Omental fat pad (tissue), 4 donors: Measurements from ENCODE around the gene ZFP90. TPM values are rescaled to one million over a fixed set of nuclear protein-coding genes. Genes with fewer than 3 reads are reported as not detected.

ENCODE experiments used
- ATAC-seq: fragments of 150-250 bp; one replicate; pipeline ENCODE4 v1.9.1; 2016; ENCODE audit warnings: mild to moderate bottlenecking, moderate library complexity; ENCODE audit not compliant: low FRiP score
- DNase-seq: peaks from one replicate; pipeline ENCODE4 v3.0.0-alpha.2; 2019; ENCODE audit warnings: low spot score
- small RNA-seq: library from RNA; depleted of rRNA; stranded (forward); fragments of <200 nt; gene quantifications from one replicate; pipeline ENCODE3, GENCODE V24; 2016
- total RNA-seq, 4 donors: library from RNA; depleted of rRNA; stranded (reverse); fragments of >200 nt; gene quantifications; one replicate each; pipeline ENCODE4 v1.1.0, GENCODE V29; 2016
- TF ChIP-seq, protein P1 (sequence below), 3 donors: fragments of 450-650 bp; IDR thresholded peaks; one replicate each; pipeline ENCODE4 v1.5.1; 2016 to 2017; ENCODE audit warnings: antibody characterized with exemption in 3 of 3, mild to moderate bottlenecking in 3 of 3, moderate library complexity in 2 of 3

ZFP90 gene
- total RNA-seq, 4 donors from 2014 or later: 12.8 to 44.1 (median 18.3) TPM

DNA sequence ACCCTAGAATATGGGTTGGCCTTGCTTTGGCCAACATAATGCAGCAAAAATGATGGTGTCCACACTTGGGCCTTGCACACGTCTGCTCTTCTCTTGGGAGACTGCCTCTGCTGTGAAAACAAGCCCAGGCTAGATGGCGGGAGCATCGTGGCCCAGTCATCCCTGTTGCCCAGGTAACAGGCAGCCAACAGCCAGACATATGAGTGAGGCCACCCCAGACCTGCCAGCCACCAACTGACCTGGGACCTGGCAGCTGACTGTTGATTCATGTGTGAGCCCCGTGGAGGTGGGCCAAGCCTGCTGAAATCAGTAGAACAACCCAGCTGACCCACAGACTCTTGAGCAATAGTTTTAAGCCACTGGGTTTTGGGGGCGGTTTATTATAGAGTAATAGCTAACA, 66.7 kb downstream of the ZFP90 start:
- no peak for ATAC-seq
- TF ChIP-seq, protein P1, sequence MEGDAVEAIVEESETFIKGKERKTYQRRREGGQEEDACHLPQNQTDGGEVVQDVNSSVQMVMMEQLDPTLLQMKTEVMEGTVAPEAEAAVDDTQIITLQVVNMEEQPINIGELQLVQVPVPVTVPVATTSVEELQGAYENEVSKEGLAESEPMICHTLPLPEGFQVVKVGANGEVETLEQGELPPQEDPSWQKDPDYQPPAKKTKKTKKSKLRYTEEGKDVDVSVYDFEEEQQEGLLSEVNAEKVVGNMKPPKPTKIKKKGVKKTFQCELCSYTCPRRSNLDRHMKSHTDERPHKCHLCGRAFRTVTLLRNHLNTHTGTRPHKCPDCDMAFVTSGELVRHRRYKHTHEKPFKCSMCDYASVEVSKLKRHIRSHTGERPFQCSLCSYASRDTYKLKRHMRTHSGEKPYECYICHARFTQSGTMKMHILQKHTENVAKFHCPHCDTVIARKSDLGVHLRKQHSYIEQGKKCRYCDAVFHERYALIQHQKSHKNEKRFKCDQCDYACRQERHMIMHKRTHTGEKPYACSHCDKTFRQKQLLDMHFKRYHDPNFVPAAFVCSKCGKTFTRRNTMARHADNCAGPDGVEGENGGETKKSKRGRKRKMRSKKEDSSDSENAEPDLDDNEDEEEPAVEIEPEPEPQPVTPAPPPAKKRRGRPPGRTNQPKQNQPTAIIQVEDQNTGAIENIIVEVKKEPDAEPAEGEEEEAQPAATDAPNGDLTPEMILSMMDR (IDR thresholded peaks at IDR 0.05): no peak

DNA sequence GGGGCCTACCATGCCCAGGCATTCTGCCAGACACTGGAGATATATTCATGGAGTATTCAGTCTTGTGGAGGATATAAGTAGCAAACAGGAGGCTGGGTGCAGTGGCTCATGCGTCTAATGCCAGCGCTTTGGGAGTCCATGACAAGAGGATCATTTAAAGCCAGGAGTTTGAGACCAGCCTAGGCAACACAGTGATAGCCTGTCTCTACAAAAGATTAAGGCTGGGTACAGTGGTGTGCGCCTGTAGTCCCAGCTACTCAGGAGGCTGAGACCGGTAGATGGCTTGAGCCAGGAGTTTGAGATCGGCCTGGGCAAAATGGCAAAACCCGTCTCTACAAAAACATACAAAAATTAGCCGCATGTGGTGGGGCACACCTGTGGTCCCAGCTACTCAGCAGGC, 68.4 kb downstream of the ZFP90 start:
- TF ChIP-seq, protein P1 (IDR thresholded peaks at IDR 0.05): no peak
- ATAC-seq: no peak
- no peak for DNase-seq

More for the DNA sequence above, 66.7 kb downstream of the ZFP90 start:
- DNase-seq: no peak

DNA sequence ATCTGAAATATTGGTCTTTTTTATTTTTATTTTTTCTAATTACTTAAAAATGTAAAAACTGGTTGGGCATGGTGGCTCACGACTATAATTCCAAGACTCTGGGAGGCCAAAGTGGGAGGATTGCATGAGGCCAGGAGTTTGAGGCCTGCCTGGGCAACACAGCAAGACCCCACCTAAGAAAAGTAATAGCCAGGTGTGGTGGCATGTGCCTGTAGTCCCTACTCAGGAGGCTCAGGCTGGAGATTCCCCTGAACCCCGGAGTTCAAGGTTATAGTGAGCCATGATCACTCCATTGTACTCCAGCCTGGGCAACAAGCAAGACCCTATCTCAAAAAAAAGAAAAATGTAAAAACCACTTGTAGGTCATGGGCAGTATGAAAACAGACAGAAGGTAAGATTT, 69.2 kb downstream of the ZFP90 start:
- TF ChIP-seq, protein P1 (IDR thresholded peaks at IDR 0.05): no peak
- DNase-seq: no peak
- ATAC-seq: no peak

DNA sequence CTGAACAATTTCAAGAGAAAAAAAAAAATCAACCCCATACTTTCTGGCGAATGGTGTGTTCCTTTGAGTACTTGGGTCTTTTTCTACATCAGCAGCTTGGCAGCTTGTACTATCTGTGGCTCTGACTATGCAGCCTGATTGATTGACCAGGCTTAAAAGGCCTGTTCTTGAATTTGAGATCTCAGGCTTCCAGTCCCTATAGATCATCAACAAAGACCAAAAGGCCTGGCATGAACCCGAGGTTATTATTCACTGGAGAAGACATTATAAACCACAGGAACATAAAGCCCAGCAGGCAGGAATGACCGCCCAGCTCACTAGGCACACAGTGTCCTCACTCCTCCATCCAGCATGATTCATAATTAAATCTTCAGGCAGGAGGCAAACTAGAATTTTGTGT, 73.9 kb downstream of the ZFP90 start:
- TF ChIP-seq, protein P1 (IDR thresholded peaks at IDR 0.05): no peak
- no peak for ATAC-seq
- DNase-seq: no peak

DNA sequence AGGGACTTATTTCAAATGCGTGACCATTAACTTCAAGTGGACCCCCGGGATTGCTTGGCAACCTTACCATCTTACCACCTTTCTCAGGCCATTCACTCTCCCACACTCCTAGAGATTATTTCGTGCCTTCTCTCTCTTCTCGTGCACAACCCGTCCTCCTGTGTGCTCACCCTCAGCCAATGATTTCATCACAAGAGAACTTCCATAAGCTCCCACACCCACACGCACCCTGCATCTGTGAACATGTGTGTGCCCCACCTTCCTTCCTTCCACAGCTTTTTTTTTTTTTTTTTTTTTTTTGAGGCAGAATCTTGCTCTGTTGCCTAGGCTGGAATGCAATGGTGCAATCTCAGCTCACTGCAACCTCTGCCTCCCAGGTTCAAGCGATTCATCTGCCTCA, 78.6 kb downstream of the ZFP90 start:
- TF ChIP-seq, protein P1 (IDR thresholded peaks at IDR 0.05): no peak
- no peak for ATAC-seq
- no peak for DNase-seq

Small RNA genes lying within 50 kb of the gene (small RNA-seq; reads per million reads assigned to genes)
- not detected for gene RNU4-36P

Other genes starting within 250 kb of the ZFP90 start
- gene SLC7A6OS, start 228.3 kb upstream of the ZFP90 start, total RNA-seq: 10 to 100 TPM in 3 of 4 donors, 1 to 10 TPM in 1; 7.2 to 19.7 (median 14.7) TPM
- 10 to 100 TPM; 22.3 to 56.7 (median 35.8) TPM for gene PRMT7, start 228.3 kb upstream of the ZFP90 start, total RNA-seq
- gene SMPD3, start 90.8 kb upstream of the ZFP90 start, total RNA-seq: 10 to 100 TPM in 2 of 4 donors, 1 to 10 TPM in 1, under 1 TPM in 1; 0.63 to 44.8 (median 8.1) TPM
- gene CDH3, start 106.0 kb downstream of the ZFP90 start, total RNA-seq: 10 to 100 TPM in 2 of 4 donors, 1 to 10 TPM in 1, not detected in 1; 8.3 to 22.4 (median 11.5) TPM
- 10 to 100 TPM in 1 of 4 donors, 1 to 10 TPM in 2, not detected in 1; 1.8 to 18.7 (median 3.4) TPM for gene CDH1, start 198.0 kb downstream of the ZFP90 start, total RNA-seq